Glutamatergic neuron (in vitro differentiated cells): ENCODE data around the gene OBSL1. TPM values are rescaled to one million over a fixed set of nuclear protein-coding genes. Genes with fewer than 3 reads are reported as not detected.

Source experiments
- DNase-seq: peaks from one replicate; pipeline ENCODE4 v3.0.0; 2022
- H3K27ac Mint-ChIP-seq: one replicate; pipeline ENCODE4 v1.8.0; 2020; ENCODE audit warnings: mild to moderate bottlenecking, mixed read lengths, inconsistent platforms; ENCODE audit not compliant: unreplicated experiment
- H3K27me3 Mint-ChIP-seq: one replicate; pipeline ENCODE4 v1.8.0; 2020; ENCODE audit warnings: mild to moderate bottlenecking, moderate library complexity, mixed read lengths, inconsistent platforms; ENCODE audit not compliant: unreplicated experiment
- H3K36me3 Mint-ChIP-seq: one replicate; pipeline ENCODE4 v1.8.0; 2020; ENCODE audit warnings: mild to moderate bottlenecking, mixed read lengths, inconsistent platforms; ENCODE audit not compliant: unreplicated experiment
- H3K4me1 Mint-ChIP-seq: one replicate; pipeline ENCODE4 v1.8.0; 2020; ENCODE audit warnings: mild to moderate bottlenecking, low read depth, mixed read lengths, inconsistent platforms; ENCODE audit not compliant: unreplicated experiment
- H3K4me3 Mint-ChIP-seq: one replicate; pipeline ENCODE4 v1.8.0; 2020; ENCODE audit warnings: mild to moderate bottlenecking, mixed read lengths, inconsistent platforms; ENCODE audit not compliant: unreplicated experiment
- H3K9me3 Mint-ChIP-seq: one replicate; pipeline ENCODE4 v1.8.0; 2020; ENCODE audit warnings: mild to moderate bottlenecking, moderate library complexity, mixed read lengths, inconsistent platforms; ENCODE audit not compliant: unreplicated experiment
- CTCF ChIP-seq: fragments of 200-600 bp; sonication (generic); IDR thresholded peaks from one replicate; pipeline ENCODE4 v1.5.0; 2021; ENCODE audit not compliant: partially characterized antibody, unreplicated experiment
- total RNA-seq: library from RNA; stranded (reverse); fragmentation: NEBNext Ultra II Directional; extraction: Animal tissue kit (Norgen Biotek cat#: 25700); gene quantifications from one replicate; pipeline ENCODE4 v1.2.1, GENCODE V29; 2021; ENCODE audit not compliant: unreplicated experiment

Gene OBSL1
- total RNA-seq, 1 donor from 2014 or later = 47.9 TPM

DNA sequence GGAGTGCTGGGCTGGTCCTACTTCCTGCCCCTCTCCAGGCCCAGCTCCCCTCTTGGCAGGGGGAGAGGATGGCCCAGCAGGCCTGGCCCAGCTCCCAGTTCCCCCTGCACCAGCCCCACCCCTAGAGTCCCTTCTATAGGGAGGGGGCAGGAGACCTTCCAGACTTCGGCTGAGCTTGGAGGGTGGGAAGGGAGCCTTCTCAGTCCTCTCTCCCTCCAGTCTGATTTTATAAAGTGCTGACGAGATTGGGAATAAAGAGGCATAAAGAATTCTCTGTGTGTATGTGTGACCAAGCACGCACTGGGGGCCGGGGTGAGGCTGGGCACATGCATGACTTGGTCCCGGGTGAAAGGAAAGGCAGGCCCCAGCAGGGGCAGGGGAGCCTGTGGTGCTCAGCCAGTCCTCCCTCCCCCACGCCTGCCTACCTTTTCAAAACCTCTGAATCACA lies 32.8 kb downstream of the OBSL1 start:
- Mint-ChIP-seq H3K9me3 (peaks cover 14% of the 10 kb centered on the region), H3K4me3 (no peak overlapping the region), H3K27me3 (peaks cover 4% of the 10 kb centered on the region), H3K36me3 (no peaks in the 10 kb centered on the region), H3K27ac (peak overlapping the region; percentile 73), H3K4me1 (peaks cover 30% of the 10 kb centered on the region)
- TF ChIP-seq CTCF = no peak
- DNase-seq = peak; percentile 10

- H3K9me3 Mint-ChIP-seq = peaks cover 14% of the 10 kb centered on the region
- H3K27ac Mint-ChIP-seq = no peak overlapping the region
- no peaks in the 10 kb centered on the region for H3K36me3 Mint-ChIP-seq
- TF ChIP-seq CTCF = no peak
- peaks cover 5% of the 10 kb centered on the region for H3K27me3 Mint-ChIP-seq
- no peak overlapping the region for H3K4me3 Mint-ChIP-seq
- H3K4me1 Mint-ChIP-seq = peaks cover 30% of the 10 kb centered on the region
- peak; percentile 40 for DNase-seq
Observed at GRCh38 chr2:219537657-219538488, 33.5 kb downstream of the OBSL1 start.

- Mint-ChIP-seq H3K4me3 (no peak overlapping the region), H3K27me3 (peaks cover 2% of the 10 kb centered on the region), H3K36me3 (no peaks in the 10 kb centered on the region), H3K9me3 (peaks cover 10% of the 10 kb centered on the region), H3K4me1 (peaks cover 25% of the 10 kb centered on the region), H3K27ac (peak overlapping the region; percentile 64)
- TF ChIP-seq CTCF = no peak
- no peak for DNase-seq
Observed at GRCh38 chr2:219536967-219537366, 34.4 kb downstream of the OBSL1 start.

- TF ChIP-seq CTCF = no peak
- no peaks in the 10 kb centered on the region for H3K36me3 Mint-ChIP-seq
- H3K4me1 Mint-ChIP-seq = peaks cover 25% of the 10 kb centered on the region
- no peak overlapping the region for H3K27ac Mint-ChIP-seq
- DNase-seq = no peak
- H3K9me3 Mint-ChIP-seq = peaks cover 10% of the 10 kb centered on the region
- H3K4me3 Mint-ChIP-seq = no peak overlapping the region
- H3K27me3 Mint-ChIP-seq = peaks cover 4% of the 10 kb centered on the region
Observed at GRCh38 chr2:219536425-219536824, 34.9 kb downstream of the OBSL1 start.

DNA sequence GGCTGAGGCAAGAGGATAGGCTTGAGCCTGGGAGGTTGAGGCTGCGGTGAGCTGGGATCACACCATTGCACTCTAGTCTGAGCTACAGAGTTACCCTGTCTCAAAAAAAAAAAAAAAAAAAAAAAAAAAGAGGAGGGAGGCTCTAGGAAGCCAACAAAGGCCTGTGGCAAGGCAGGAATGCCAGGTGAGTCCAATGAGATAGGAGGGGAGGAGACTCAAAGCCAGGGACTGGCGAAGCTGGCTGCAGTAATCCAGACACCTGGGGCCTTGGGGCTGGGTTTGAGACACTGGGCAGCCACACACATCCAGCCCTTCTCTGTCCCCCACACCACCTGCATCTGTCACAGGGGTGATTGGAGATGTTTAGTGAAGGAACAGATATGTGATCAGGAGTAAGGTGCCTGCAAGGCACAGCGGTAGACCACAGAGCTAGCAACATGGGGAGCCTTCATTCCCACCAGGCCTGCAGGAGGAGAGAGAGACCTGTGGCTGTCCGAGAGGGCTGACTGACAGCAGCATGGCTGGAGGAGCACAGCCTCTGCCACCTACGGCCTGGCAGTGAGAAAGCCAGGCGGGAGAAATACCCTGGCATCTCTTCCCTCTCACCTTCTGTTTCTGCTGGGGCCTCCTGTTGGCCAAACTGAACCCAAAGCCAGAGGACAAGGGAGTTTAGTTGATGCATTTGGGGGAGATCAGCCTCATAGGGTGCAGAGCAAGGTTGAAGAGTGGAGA lies 37.2 kb downstream of the OBSL1 start:
- no peak for DNase-seq
- Mint-ChIP-seq H3K4me3 (no peak overlapping the region), H3K27ac (no peak overlapping the region), H3K36me3 (no peaks in the 10 kb centered on the region), H3K4me1 (peaks cover 17% of the 10 kb centered on the region), H3K9me3 (peaks cover 9% of the 10 kb centered on the region), H3K27me3 (peaks cover 11% of the 10 kb centered on the region)
- no peak for TF ChIP-seq CTCF
